ENCODE data around the gene HOXA13.

Gene HOXA13

GRCh38 chr7:27157702-27158431 is 42.0 kb downstream of the HOXA13 start:
- DNase-seq (ENCODE audit: low read depth), result no peak
- TF ChIP-seq CTCF (IDR thresholded peaks at IDR 0.05; ENCODE audit: insufficient read depth, low read depth, low read length, missing control alignments), result no peak
- H3K4me3 ChIP-seq (ENCODE audit: low read length), result no peak overlapping the region

- DNase-seq (ENCODE audit: low read depth), result no peak
- H3K4me3 ChIP-seq (ENCODE audit: low read length), result no peak overlapping the region
- TF ChIP-seq CTCF (IDR thresholded peaks at IDR 0.05; ENCODE audit: insufficient read depth, low read depth, low read length, missing control alignments), result no peak
Measured at GRCh38 chr7:27156916-27157701, 42.8 kb downstream of the HOXA13 start.

- no peak for TF ChIP-seq CTCF (IDR thresholded peaks at IDR 0.05; ENCODE audit: insufficient read depth, low read depth, low read length, missing control alignments)
- DNase-seq (ENCODE audit: low read depth), result no peak
- peak within 1 kb of the TSS; percentile 3 for H3K4me3 ChIP-seq (ENCODE audit: low read length)
Measured at GRCh38 chr7:27156508-27156898, 43.4 kb downstream of the HOXA13 start, which contains the start of gene HOXA7. HOXA7 (minus strand) TSS chr7:27156675; CDS start chr7:27156545, 130 bp downstream.

GRCh38 chr7:27155816-27156507 is 43.9 kb downstream of the HOXA13 start:
- DNase-seq (ENCODE audit: low read depth), result peak; percentile 32
- H3K4me3 ChIP-seq (ENCODE audit: low read length), result peak overlapping the region; percentile 3
- no peak for TF ChIP-seq CTCF (IDR thresholded peaks at IDR 0.05; ENCODE audit: insufficient read depth, low read depth, low read length, missing control alignments)

- TF ChIP-seq CTCF (IDR thresholded peaks at IDR 0.05; ENCODE audit: insufficient read depth, low read depth, low read length, missing control alignments), result no peak
- no peak overlapping the region for H3K4me3 ChIP-seq (ENCODE audit: low read length)
- peak; percentile 68 for DNase-seq (ENCODE audit: low read depth)
Measured at GRCh38 chr7:27154901-27155815, 44.7 kb downstream of the HOXA13 start.

GRCh38 chr7:27154369-27154768 is 45.5 kb downstream of the HOXA13 start:
- no peak for TF ChIP-seq CTCF (IDR thresholded peaks at IDR 0.05; ENCODE audit: insufficient read depth, low read depth, low read length, missing control alignments)
- DNase-seq (ENCODE audit: low read depth), result no peak
- no peak overlapping the region for H3K4me3 ChIP-seq (ENCODE audit: low read length)
